ENCODE measurements around the gene FAM13A. TPM values are rescaled to one million over a fixed set of nuclear protein-coding genes. Genes with fewer than 3 reads are reported as not detected.
"Not testable (repeated sequence)": the region's sequence is repeated elsewhere in the genome, so short reads cannot be mapped to it uniquely, and the experiment has no call there.

The FAM13A gene
- polyA plus RNA-seq, 1 experiment: 9.5 TPM

GRCh38 chr4:89022426-89023128 lies 34.4 kb downstream of the FAM13A start:
- POLR2A ChIA-PET: no interaction called here
- CTCF ChIA-PET: interaction anchor here (0.5 to 7.7 kb wide), 22 partner anchors 10 to 497 kb away, joined by 3 to 119 read pairs (median 4); partner anchors contain the start of gene NAP1L5
- DNase-seq (ENCODE audit: low read depth): no peak
- Histone ChIP-seq H3K4me3 (ENCODE audit: low read depth, low read length) (no peak overlapping the region), H3K27me3 (ENCODE audit: control insufficient read depth, insufficient read depth, low read length) (no peaks in the 10 kb centered on the region), H3K36me3 (ENCODE audit: control insufficient read depth, insufficient read depth, low read length) (0 out of 2 replicates have a peak, but pooled peaks cover 2% of the 10 kb centered on the region)
- TF ChIP-seq CTCF (IDR thresholded peaks at IDR 0.05; ENCODE audit: insufficient read depth, low read depth, low read length): no peak

GRCh38 chr4:89021684-89022083 lies 35.3 kb downstream of the FAM13A start:
- CTCF ChIA-PET: interaction anchor here (0.5 to 7.7 kb wide), 10 partner anchors 11 to 492 kb away, joined by 3 to 119 read pairs (median 6); no protein-coding TSS in a partner anchor
- POLR2A ChIA-PET: no interaction called here

GRCh38 chr4:89021062-89021461 lies 35.9 kb downstream of the FAM13A start:
- Histone ChIP-seq H3K27me3 (ENCODE audit: control insufficient read depth, insufficient read depth, low read length) (no peaks in the 10 kb centered on the region), H3K36me3 (ENCODE audit: control insufficient read depth, insufficient read depth, low read length) (0 out of 2 replicates have a peak, but pooled peaks cover 2% of the 10 kb centered on the region), H3K4me3 (ENCODE audit: low read depth, low read length) (no peak overlapping the region)
- no peak for TF ChIP-seq CTCF (IDR thresholded peaks at IDR 0.05; ENCODE audit: insufficient read depth, low read depth, low read length)
- ChIA-PET CTCF (interaction anchor here (1.1 to 7.7 kb wide), 5 partner anchors 202 to 491 kb away, joined by 4 to 119 read pairs (median 7); no protein-coding TSS in a partner anchor), POLR2A (no interaction called here)
- no peak for DNase-seq (ENCODE audit: low read depth)

More at GRCh38 chr4:89021684-89022083, 35.3 kb downstream of the FAM13A start:
- no peak for DNase-seq (ENCODE audit: low read depth)
- 0 out of 2 replicates have a peak, but pooled peaks cover 2% of the 10 kb centered on the region for H3K36me3 ChIP-seq (ENCODE audit: control insufficient read depth, insufficient read depth, low read length)
- no peaks in the 10 kb centered on the region for H3K27me3 ChIP-seq (ENCODE audit: control insufficient read depth, insufficient read depth, low read length)
- no peak overlapping the region for H3K4me3 ChIP-seq (ENCODE audit: low read depth, low read length)
- TF ChIP-seq CTCF (IDR thresholded peaks at IDR 0.05; ENCODE audit: insufficient read depth, low read depth, low read length): no peak

GRCh38 chr4:89014897-89015296 lies 42.1 kb downstream of the FAM13A start:
- H3K4me3 ChIP-seq (ENCODE audit: low read depth, low read length); DNase-seq (ENCODE audit: low read depth); H3K36me3 ChIP-seq (ENCODE audit: control insufficient read depth, insufficient read depth, low read length); H3K27me3 ChIP-seq (ENCODE audit: control insufficient read depth, insufficient read depth, low read length); POLR2A ChIA-PET: not testable (repeated sequence)
- CTCF ChIA-PET: interaction anchor here (1.6 kb wide), 1 partner anchor 9 kb away, joined by 3 read pairs; no protein-coding TSS in a partner anchor

- no peaks in the 10 kb centered on the region for H3K36me3 ChIP-seq (ENCODE audit: control insufficient read depth, insufficient read depth, low read length)
- DNase-seq (ENCODE audit: low read depth): no peak
- H3K27me3 ChIP-seq (ENCODE audit: control insufficient read depth, insufficient read depth, low read length): no peaks in the 10 kb centered on the region
- TF ChIP-seq CTCF (IDR thresholded peaks at IDR 0.05; ENCODE audit: insufficient read depth, low read depth, low read length): no peak
- H3K4me3 ChIP-seq (ENCODE audit: low read depth, low read length): no peak overlapping the region
- ChIA-PET CTCF (interaction anchor here (0.7 to 1.5 kb wide), 2 partner anchors 8 to 13 kb away, joined by 3 to 4 read pairs; no protein-coding TSS in a partner anchor), POLR2A (interaction anchor here (0.7 kb wide), 1 partner anchor 73 kb away, joined by 4 read pairs; no protein-coding TSS in a partner anchor)
Observed at GRCh38 chr4:89009761-89010369, 47.1 kb downstream of the FAM13A start.

Data from BJ (cell line).